Measurements from ENCODE around the gene DTL. TPM values are rescaled to one million over a fixed set of nuclear protein-coding genes. Genes with fewer than 3 reads are reported as not detected.

Gene DTL
- total RNA-seq, 1 experiment from 2014 or later: 73.0 TPM

GRCh38 chr1:212097360-212097759 lies 61.8 kb downstream of the DTL start:
- Histone ChIP-seq H4K8ac (replicated peaks; ENCODE audit: insufficient read length, low read depth, low read length) (no peak overlapping the region), H4K5ac (ENCODE audit: insufficient read length, low read depth, low read length) (no peak overlapping the region), H2BK20ac (ENCODE audit: low read depth, low read length, poor library complexity, severe bottlenecking) (no peak overlapping the region), H2BK12ac (ENCODE audit: insufficient read length, low read depth, low read length) (no peak overlapping the region), H2BK120ac (ENCODE audit: low read depth, low read length, poor library complexity, severe bottlenecking) (no peak overlapping the region), H3K14ac (ENCODE audit: insufficient read depth, low read length) (no peak overlapping the region), H3K4me1 (ENCODE audit: insufficient read depth, low read length) (peaks cover 4% of the 10 kb centered on the region; the same call in 1 of the 2 replicates), H3T11ph (ENCODE audit: low read length) (no peak overlapping the region), H3K56ac (ENCODE audit: insufficient read length, low read depth, low read length) (no peak overlapping the region), H3K79me1 (ENCODE audit: insufficient read depth, low read depth, low read length, poor library complexity, severe bottlenecking) (no peaks in the 10 kb centered on the region), H3K18ac (ENCODE audit: insufficient read length, low read depth, low read length) (no peak overlapping the region), H3K9me3 (ENCODE audit: control insufficient read depth, low read depth, low read length) (no peaks in the 10 kb centered on the region), H2AFZ (ENCODE audit: low read length) (no peak overlapping the region), H4K20me1 (ENCODE audit: control insufficient read depth, insufficient read depth, insufficient read length) (no peaks in the 10 kb centered on the region), H3K27ac (ENCODE audit: insufficient read length, low read depth, low read length) (no peak overlapping the region), H4K91ac (ENCODE audit: insufficient read length, low read depth, low read length) (no peak overlapping the region), H3K23ac (ENCODE audit: insufficient read length, low read depth, low read length) (no peak overlapping the region), H3K9ac (ENCODE audit: extremely low read depth, insufficient read length, low read length) (no peak overlapping the region), H3K27me3 (ENCODE audit: insufficient read depth, low read length) (no peaks in the 10 kb centered on the region), H3K79me2 (ENCODE audit: insufficient read depth, low read length) (no peaks in the 10 kb centered on the region; the same call in 1 of the 2 replicates), H2BK15ac (ENCODE audit: low read depth, low read length) (no peak overlapping the region), H2BK5ac (ENCODE audit: insufficient read length, low read length) (no peak overlapping the region), H3K4ac (ENCODE audit: low read depth, low read length) (no peak overlapping the region), H3K23me2 (ENCODE audit: insufficient read length, low read depth, low read length, poor library complexity, severe bottlenecking) (no peaks in the 10 kb centered on the region), H3K4me2 (ENCODE audit: insufficient read depth, insufficient read length, low read length) (no peak overlapping the region), H2AK5ac (ENCODE audit: insufficient read length, low read length) (no peak overlapping the region)
- Mint-ChIP-seq H3K9me3 (no peaks in the 10 kb centered on the region), H3K27me3 (ENCODE audit: low read depth) (no peaks in the 10 kb centered on the region), H3K27ac (peak overlapping the region in 1 of 3 experiments; percentile 60; a peak in 4 of 7 replicates), H3K36me3 (ENCODE audit: insufficient read depth in 1 of 3, low read depth in 3 of 3) (peaks cover 36 to 69% (median 60%) of the 10 kb centered on the region in 3 experiments), H3K4me3 (no peak overlapping the region), H3K4me1 (peaks cover 29 to 37% of the 10 kb centered on the region in 2 experiments)
- TF ChIP-seq, protein P1, sequence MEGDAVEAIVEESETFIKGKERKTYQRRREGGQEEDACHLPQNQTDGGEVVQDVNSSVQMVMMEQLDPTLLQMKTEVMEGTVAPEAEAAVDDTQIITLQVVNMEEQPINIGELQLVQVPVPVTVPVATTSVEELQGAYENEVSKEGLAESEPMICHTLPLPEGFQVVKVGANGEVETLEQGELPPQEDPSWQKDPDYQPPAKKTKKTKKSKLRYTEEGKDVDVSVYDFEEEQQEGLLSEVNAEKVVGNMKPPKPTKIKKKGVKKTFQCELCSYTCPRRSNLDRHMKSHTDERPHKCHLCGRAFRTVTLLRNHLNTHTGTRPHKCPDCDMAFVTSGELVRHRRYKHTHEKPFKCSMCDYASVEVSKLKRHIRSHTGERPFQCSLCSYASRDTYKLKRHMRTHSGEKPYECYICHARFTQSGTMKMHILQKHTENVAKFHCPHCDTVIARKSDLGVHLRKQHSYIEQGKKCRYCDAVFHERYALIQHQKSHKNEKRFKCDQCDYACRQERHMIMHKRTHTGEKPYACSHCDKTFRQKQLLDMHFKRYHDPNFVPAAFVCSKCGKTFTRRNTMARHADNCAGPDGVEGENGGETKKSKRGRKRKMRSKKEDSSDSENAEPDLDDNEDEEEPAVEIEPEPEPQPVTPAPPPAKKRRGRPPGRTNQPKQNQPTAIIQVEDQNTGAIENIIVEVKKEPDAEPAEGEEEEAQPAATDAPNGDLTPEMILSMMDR (conservative IDR thresholded peaks at IDR 0.05): no peak
- no CpG with 5 or more reads among the region's 2 CpGs for WGBS (ENCODE audit: extremely low coverage, insufficient read length, low lambda C conversion rate)
- no peak for DNase-seq

All from H9 (cell line).